DOHH2 (cell line): ENCODE results near the gene TIMM44.

Experiments
- H3F3A ChIP-seq: fragments of 200-600 bp; sonication (generic), shearing (Covaris generic); 2 replicates; pipeline ENCODE4 v1.6.0; 2016; ENCODE audit warnings: antibody characterized with exemption, mild to moderate bottlenecking; ENCODE audit not compliant: control insufficient read depth, insufficient read depth
- H3K27ac ChIP-seq: fragments of 200-600 bp; sonication (generic); 2 replicates; pipeline ENCODE4 v1.5.1; 2014; ENCODE audit warnings: low read depth, mild to moderate bottlenecking, low read length, moderate library complexity
- H3K27me3 ChIP-seq: fragments of 200-600 bp; sonication (generic); 2 replicates; pipeline ENCODE4 v1.6.1; 2014; ENCODE audit warnings: mild to moderate bottlenecking, low read length, mixed read lengths; ENCODE audit not compliant: control insufficient read depth
- H3K36me3 ChIP-seq: fragments of 200-600 bp; sonication (generic); 2 replicates; pipeline ENCODE4 v1.6.1; 2014; ENCODE audit warnings: mild to moderate bottlenecking, low read length, moderate library complexity, mixed read lengths; ENCODE audit not compliant: control insufficient read depth
- H3K4me1 ChIP-seq: fragments of 200-600 bp; sonication (generic); 2 replicates; pipeline ENCODE4 v1.6.1; 2014; ENCODE audit warnings: mild to moderate bottlenecking, low read length, mixed read lengths; ENCODE audit not compliant: control insufficient read depth
- H3K4me2 ChIP-seq: fragments of 200-600 bp; sonication (generic); 2 replicates; pipeline ENCODE4 v1.6.0; 2014; ENCODE audit warnings: mild to moderate bottlenecking, low read length, moderate library complexity
- H3K4me3 ChIP-seq: fragments of 200-600 bp; sonication (generic); 2 replicates; pipeline ENCODE4 v1.5.1; 2014; ENCODE audit warnings: mild to moderate bottlenecking, low read length, mixed read lengths
- H3K79me2 ChIP-seq: fragments of 200-600 bp; sonication (generic); 2 replicates; pipeline ENCODE4 v1.6.1; 2014; ENCODE audit warnings: mild to moderate bottlenecking, low read length, mixed read lengths; ENCODE audit not compliant: control insufficient read depth
- H3K9me2 ChIP-seq: fragments of 200-600 bp; sonication (generic); replicated peaks from 2 replicates; pipeline ENCODE4 v1.6.1; 2014; ENCODE audit warnings: mild to moderate bottlenecking, low read length, mixed read lengths; ENCODE audit not compliant: control insufficient read depth
- H3K9me3 ChIP-seq: fragments of 200-600 bp; sonication (generic); 2 replicates; pipeline ENCODE4 v1.6.1; 2014; ENCODE audit warnings: antibody characterized with exemption, low read length, mixed read lengths; ENCODE audit not compliant: control insufficient read depth, insufficient read depth
- H4K20me1 ChIP-seq: fragments of 200-600 bp; sonication (generic); 2 replicates; pipeline ENCODE4 v1.6.0; 2014; ENCODE audit warnings: low read depth, mild to moderate bottlenecking, antibody characterized with exemption, low read length, moderate library complexity; ENCODE audit not compliant: control insufficient read depth, insufficient read depth
- EZH2phosphoT487 ChIP-seq: fragments of 200-600 bp; sonication (generic); IDR thresholded peaks from 2 replicates; pipeline ENCODE4 v1.6.1; 2017; ENCODE audit warnings: borderline replicate concordance, mild to moderate bottlenecking, antibody characterized with exemption, low read length, moderate library complexity, mixed read lengths
- TF ChIP-seq, protein P1 (sequence below): fragments of 200-600 bp; sonication (generic); IDR thresholded peaks from one replicate; pipeline ENCODE4 v1.5.1; 2014; ENCODE audit warnings: antibody characterized with exemption, mild to moderate bottlenecking, low read depth, low read length; ENCODE audit not compliant: poor library complexity, severe bottlenecking

TIMM44 gene

GRCh38 chr19:7911508-7912143 lies 31.8 kb downstream of the TIMM44 start:
- Histone ChIP-seq H3K4me2 (no peak overlapping the region), H3K4me1 (peaks cover 10% of the 10 kb centered on the region), H3K36me3 (peaks cover 18% of the 10 kb centered on the region), H3F3A (no peaks in the 10 kb centered on the region), H3K27ac (no peak overlapping the region), H3K9me3 (no peaks in the 10 kb centered on the region), H3K79me2 (peaks cover 11% of the 10 kb centered on the region), H4K20me1 (no peaks in the 10 kb centered on the region), H3K27me3 (peaks cover 16% of the 10 kb centered on the region), H3K9me2 (no peaks in the 10 kb centered on the region), H3K4me3 (no peak overlapping the region)
- no peak for TF ChIP-seq EZH2phosphoT487
- TF ChIP-seq, protein P1, sequence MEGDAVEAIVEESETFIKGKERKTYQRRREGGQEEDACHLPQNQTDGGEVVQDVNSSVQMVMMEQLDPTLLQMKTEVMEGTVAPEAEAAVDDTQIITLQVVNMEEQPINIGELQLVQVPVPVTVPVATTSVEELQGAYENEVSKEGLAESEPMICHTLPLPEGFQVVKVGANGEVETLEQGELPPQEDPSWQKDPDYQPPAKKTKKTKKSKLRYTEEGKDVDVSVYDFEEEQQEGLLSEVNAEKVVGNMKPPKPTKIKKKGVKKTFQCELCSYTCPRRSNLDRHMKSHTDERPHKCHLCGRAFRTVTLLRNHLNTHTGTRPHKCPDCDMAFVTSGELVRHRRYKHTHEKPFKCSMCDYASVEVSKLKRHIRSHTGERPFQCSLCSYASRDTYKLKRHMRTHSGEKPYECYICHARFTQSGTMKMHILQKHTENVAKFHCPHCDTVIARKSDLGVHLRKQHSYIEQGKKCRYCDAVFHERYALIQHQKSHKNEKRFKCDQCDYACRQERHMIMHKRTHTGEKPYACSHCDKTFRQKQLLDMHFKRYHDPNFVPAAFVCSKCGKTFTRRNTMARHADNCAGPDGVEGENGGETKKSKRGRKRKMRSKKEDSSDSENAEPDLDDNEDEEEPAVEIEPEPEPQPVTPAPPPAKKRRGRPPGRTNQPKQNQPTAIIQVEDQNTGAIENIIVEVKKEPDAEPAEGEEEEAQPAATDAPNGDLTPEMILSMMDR = no peak

- Histone ChIP-seq H3K4me3 (no peak overlapping the region), H3K79me2 (peaks cover 22% of the 10 kb centered on the region), H3K27ac (no peak overlapping the region), H3F3A (no peaks in the 10 kb centered on the region), H3K4me2 (no peak overlapping the region), H3K9me3 (no peaks in the 10 kb centered on the region), H3K9me2 (no peaks in the 10 kb centered on the region), H3K36me3 (peaks cover 25% of the 10 kb centered on the region), H3K27me3 (peaks cover 5% of the 10 kb centered on the region), H4K20me1 (0 out of 2 replicates have a peak, but pooled peaks cover 4% of the 10 kb centered on the region), H3K4me1 (no peaks in the 10 kb centered on the region)
- TF ChIP-seq EZH2phosphoT487 = no peak
- TF ChIP-seq, protein P1 = no peak
Observed at GRCh38 chr19:7910321-7911161, 32.9 kb downstream of the TIMM44 start.

DNA sequence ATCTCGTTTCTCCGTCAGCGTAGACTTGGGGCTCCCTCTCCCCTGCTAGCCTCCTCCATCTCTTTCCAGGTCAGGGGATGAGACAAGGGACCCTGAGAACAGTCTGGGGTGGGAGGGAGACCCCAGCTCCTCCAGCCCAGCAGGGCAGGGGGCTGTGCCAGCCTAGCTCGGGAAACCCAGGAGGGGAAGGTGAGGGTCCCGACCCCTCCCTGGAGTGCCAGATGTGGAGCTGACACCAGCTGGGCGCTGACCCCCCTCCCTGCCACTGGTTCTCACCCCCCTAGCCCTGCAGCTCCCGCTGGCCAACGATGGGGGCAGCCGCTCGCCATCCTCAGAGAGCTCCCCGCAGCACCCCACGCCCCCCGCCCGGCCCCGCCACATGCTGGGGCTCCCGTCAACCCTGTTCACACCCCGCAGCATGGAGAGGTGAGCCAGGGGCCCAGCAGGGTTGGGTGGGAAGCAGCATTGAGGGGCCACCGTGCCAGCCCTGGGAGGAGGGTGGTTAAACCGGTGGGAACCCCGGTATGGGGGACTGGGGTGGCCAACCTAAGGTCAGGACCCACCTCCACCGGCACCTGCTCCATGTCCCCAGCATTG lies 33.9 kb downstream of the TIMM44 start:
- no peaks in the 10 kb centered on the region for H3K9me3 ChIP-seq
- no peak overlapping the region for H3K27ac ChIP-seq
- peaks cover 34% of the 10 kb centered on the region for H3K36me3 ChIP-seq
- H3K4me3 ChIP-seq = no peak overlapping the region
- no peaks in the 10 kb centered on the region for H3K27me3 ChIP-seq
- H3K4me1 ChIP-seq = peaks cover 8% of the 10 kb centered on the region
- H4K20me1 ChIP-seq = peaks cover 12% of the 10 kb centered on the region
- H3K9me2 ChIP-seq = no peaks in the 10 kb centered on the region
- TF ChIP-seq, protein P1 = no peak
- TF ChIP-seq EZH2phosphoT487 = no peak
- H3K4me2 ChIP-seq = no peak overlapping the region
- peaks cover 31% of the 10 kb centered on the region for H3K79me2 ChIP-seq
- no peaks in the 10 kb centered on the region for H3F3A ChIP-seq
